ENCODE results near the gene SUMO4.

Gene SUMO4

GRCh38 chr6:149360536-149360935 is 39.5 kb upstream of the SUMO4 start:
- Histone ChIP-seq H3K36me3 (ENCODE audit: control insufficient read depth, insufficient read depth, low read length) (no peaks in the 10 kb centered on the region), H3K27ac (ENCODE audit: low read depth, low read length) (no peak overlapping the region), H2BK5ac (ENCODE audit: low read length) (no peak overlapping the region), H4K5ac (ENCODE audit: low read length) (no peak overlapping the region), H2BK120ac (ENCODE audit: low read depth, low read length) (no peak overlapping the region), H4K8ac (ENCODE audit: low read depth, low read length) (no peak overlapping the region), H3K79me1 (ENCODE audit: low read length) (peaks cover 4% of the 10 kb centered on the region), H3K9ac (ENCODE audit: low read length) (no peak overlapping the region), H3K4me3 (ENCODE audit: low read length) (no peak overlapping the region), H2BK15ac (replicated peaks; ENCODE audit: low read depth) (no peak overlapping the region), H3K4ac (ENCODE audit: low read depth, low read length) (no peak overlapping the region), H3K79me2 (ENCODE audit: control insufficient read depth, insufficient read depth, low read length) (peaks cover 41% of the 10 kb centered on the region), H3K4me1 (ENCODE audit: control insufficient read depth, low read depth, low read length) (no peaks in the 10 kb centered on the region), H3K4me2 (ENCODE audit: low read length) (no peak overlapping the region), H3K56ac (ENCODE audit: low read length) (no peak overlapping the region), H3K23ac (ENCODE audit: low read length) (no peak overlapping the region), H2AK5ac (ENCODE audit: low read length) (no peak overlapping the region), H3K18ac (ENCODE audit: low read length) (no peak overlapping the region), H3K27me3 (ENCODE audit: insufficient read depth, low read length, poor library complexity) (no peaks in the 10 kb centered on the region)
- WGBS (ENCODE audit: extremely low coverage, insufficient coverage, low lambda C conversion rate): no CpG with 5 or more reads among the region's 3 CpGs
- DNase-seq: no peak

DNA sequence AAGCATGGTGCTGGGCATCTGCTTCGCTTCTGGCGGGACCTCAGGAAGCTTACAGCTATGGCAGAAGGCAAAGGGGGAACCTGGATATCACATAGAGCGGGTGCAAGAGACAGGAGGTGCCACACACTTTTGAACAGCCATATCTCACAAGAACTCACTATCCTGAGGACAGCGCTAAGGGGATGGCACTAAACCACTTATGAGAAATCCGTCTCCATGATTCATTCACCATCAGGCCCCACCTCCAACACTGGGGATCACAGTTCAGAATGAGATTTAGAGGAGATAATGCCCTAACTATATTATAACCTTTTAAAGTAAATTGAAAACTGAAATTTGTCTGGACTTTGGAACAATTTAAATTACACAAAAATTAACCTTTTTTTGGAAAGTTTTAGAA is 37.8 kb upstream of the SUMO4 start:
- no peak overlapping the region for H4K8ac ChIP-seq (ENCODE audit: low read depth, low read length)
- H3K4me2 ChIP-seq (ENCODE audit: low read length): no peak overlapping the region
- H3K4me3 ChIP-seq (ENCODE audit: low read length): no peak overlapping the region
- H3K36me3 ChIP-seq (ENCODE audit: control insufficient read depth, insufficient read depth, low read length): no peaks in the 10 kb centered on the region
- H2BK15ac ChIP-seq (replicated peaks; ENCODE audit: low read depth): no peak overlapping the region
- no peak overlapping the region for H3K9ac ChIP-seq (ENCODE audit: low read length)
- H3K4ac ChIP-seq (ENCODE audit: low read depth, low read length): no peak overlapping the region
- H3K27me3 ChIP-seq (ENCODE audit: insufficient read depth, low read length, poor library complexity): no peaks in the 10 kb centered on the region
- no CpG with 5 or more reads among the region's 5 CpGs for WGBS (ENCODE audit: extremely low coverage, insufficient coverage, low lambda C conversion rate)
- H3K4me1 ChIP-seq (ENCODE audit: control insufficient read depth, low read depth, low read length): no peaks in the 10 kb centered on the region
- H3K79me2 ChIP-seq (ENCODE audit: control insufficient read depth, insufficient read depth, low read length): peaks cover 47% of the 10 kb centered on the region
- H2BK5ac ChIP-seq (ENCODE audit: low read length): no peak overlapping the region
- no peak overlapping the region for H3K18ac ChIP-seq (ENCODE audit: low read length)
- H4K5ac ChIP-seq (ENCODE audit: low read length): no peak overlapping the region
- DNase-seq: no peak
- no peak overlapping the region for H3K27ac ChIP-seq (ENCODE audit: low read depth, low read length)
- peaks cover 4% of the 10 kb centered on the region for H3K79me1 ChIP-seq (ENCODE audit: low read length)
- H2BK120ac ChIP-seq (ENCODE audit: low read depth, low read length): no peak overlapping the region
- H3K23ac ChIP-seq (ENCODE audit: low read length): no peak overlapping the region
- no peak overlapping the region for H3K56ac ChIP-seq (ENCODE audit: low read length)
- H2AK5ac ChIP-seq (ENCODE audit: low read length): no peak overlapping the region

DNA sequence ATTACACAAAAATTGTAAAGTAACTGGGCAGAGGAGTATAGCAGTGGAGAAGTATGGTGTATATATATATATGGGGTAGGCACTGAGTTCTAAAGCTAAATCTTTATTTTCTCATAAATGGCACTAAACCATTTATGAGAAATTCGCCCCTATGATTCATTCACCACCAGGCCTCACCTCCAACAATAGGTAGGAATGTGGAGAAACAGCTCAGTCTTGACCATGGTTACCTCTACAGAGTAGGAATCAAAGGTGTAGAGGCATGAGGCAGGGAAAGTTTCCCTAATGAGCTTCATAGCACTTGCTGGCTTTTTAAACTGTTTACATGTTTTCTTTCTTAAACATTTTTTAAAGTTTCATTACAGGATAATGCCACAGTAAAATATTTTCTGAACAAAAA is 36.9 kb upstream of the SUMO4 start:
- no peak overlapping the region for H4K8ac ChIP-seq (ENCODE audit: low read depth, low read length)
- H2AK5ac ChIP-seq (ENCODE audit: low read length): no peak overlapping the region
- peaks cover 7% of the 10 kb centered on the region for H3K79me1 ChIP-seq (ENCODE audit: low read length)
- no peak overlapping the region for H3K4ac ChIP-seq (ENCODE audit: low read depth, low read length)
- H2BK120ac ChIP-seq (ENCODE audit: low read depth, low read length): no peak overlapping the region
- no peak overlapping the region for H2BK5ac ChIP-seq (ENCODE audit: low read length)
- no peak overlapping the region for H3K23ac ChIP-seq (ENCODE audit: low read length)
- no peaks in the 10 kb centered on the region for H3K27me3 ChIP-seq (ENCODE audit: insufficient read depth, low read length, poor library complexity)
- no peaks in the 10 kb centered on the region for H3K4me1 ChIP-seq (ENCODE audit: control insufficient read depth, low read depth, low read length)
- H3K9ac ChIP-seq (ENCODE audit: low read length): no peak overlapping the region
- no peak overlapping the region for H3K27ac ChIP-seq (ENCODE audit: low read depth, low read length)
- H3K4me3 ChIP-seq (ENCODE audit: low read length): no peak overlapping the region
- H4K5ac ChIP-seq (ENCODE audit: low read length): no peak overlapping the region
- H3K18ac ChIP-seq (ENCODE audit: low read length): no peak overlapping the region
- H3K79me2 ChIP-seq (ENCODE audit: control insufficient read depth, insufficient read depth, low read length): peaks cover 54% of the 10 kb centered on the region
- no CpG with 5 or more reads among the region's 1 CpG for WGBS (ENCODE audit: extremely low coverage, insufficient coverage, low lambda C conversion rate)
- H2BK15ac ChIP-seq (replicated peaks; ENCODE audit: low read depth): no peak overlapping the region
- peak; percentile 49 for DNase-seq
- no peaks in the 10 kb centered on the region for H3K36me3 ChIP-seq (ENCODE audit: control insufficient read depth, insufficient read depth, low read length)
- no peak overlapping the region for H3K56ac ChIP-seq (ENCODE audit: low read length)
- H3K4me2 ChIP-seq (ENCODE audit: low read length): no peak overlapping the region

DNA sequence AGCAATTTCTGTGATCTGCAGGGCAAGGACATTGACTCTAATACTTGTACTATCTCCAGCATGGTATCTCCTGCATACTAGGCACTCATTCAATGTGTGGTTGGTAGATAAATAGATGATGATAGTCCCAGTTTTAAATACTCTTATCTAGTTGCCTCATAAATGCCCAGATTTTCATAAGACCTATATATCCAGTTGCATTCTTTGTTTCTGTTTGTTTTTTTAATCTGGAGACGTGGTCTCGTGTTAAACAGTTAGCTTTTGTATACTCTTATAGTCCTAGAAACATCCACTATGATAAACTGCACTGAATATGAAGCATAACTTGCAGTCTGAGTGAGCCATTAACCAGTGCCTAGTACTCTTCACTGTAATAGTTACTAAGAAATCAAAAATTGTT is 35.5 kb upstream of the SUMO4 start:
- Histone ChIP-seq H3K79me2 (ENCODE audit: control insufficient read depth, insufficient read depth, low read length) (peaks cover 52% of the 10 kb centered on the region), H4K5ac (ENCODE audit: low read length) (no peak overlapping the region), H3K4ac (ENCODE audit: low read depth, low read length) (no peak overlapping the region), H4K8ac (ENCODE audit: low read depth, low read length) (no peak overlapping the region), H3K27ac (ENCODE audit: low read depth, low read length) (no peak overlapping the region), H3K23ac (ENCODE audit: low read length) (no peak overlapping the region), H3K36me3 (ENCODE audit: control insufficient read depth, insufficient read depth, low read length) (no peaks in the 10 kb centered on the region), H3K4me2 (ENCODE audit: low read length) (no peak overlapping the region), H3K56ac (ENCODE audit: low read length) (no peak overlapping the region), H3K4me3 (ENCODE audit: low read length) (no peak overlapping the region), H2AK5ac (ENCODE audit: low read length) (no peak overlapping the region), H2BK15ac (replicated peaks; ENCODE audit: low read depth) (no peak overlapping the region), H3K27me3 (ENCODE audit: insufficient read depth, low read length, poor library complexity) (no peaks in the 10 kb centered on the region), H3K4me1 (ENCODE audit: control insufficient read depth, low read depth, low read length) (no peaks in the 10 kb centered on the region), H3K79me1 (ENCODE audit: low read length) (peaks cover 7% of the 10 kb centered on the region), H3K9ac (ENCODE audit: low read length) (no peak overlapping the region), H3K18ac (ENCODE audit: low read length) (no peak overlapping the region), H2BK120ac (ENCODE audit: low read depth, low read length) (no peak overlapping the region), H2BK5ac (ENCODE audit: low read length) (no peak overlapping the region)
- no peak for DNase-seq
- WGBS (ENCODE audit: extremely low coverage, insufficient coverage, low lambda C conversion rate): no CpG with 5 or more reads among the region's 2 CpGs

GRCh38 chr6:149365197-149365596 is 34.9 kb upstream of the SUMO4 start:
- H3K56ac ChIP-seq (ENCODE audit: low read length): no peak overlapping the region
- H2BK15ac ChIP-seq (replicated peaks; ENCODE audit: low read depth): no peak overlapping the region
- H3K9ac ChIP-seq (ENCODE audit: low read length): no peak overlapping the region
- no peaks in the 10 kb centered on the region for H3K4me1 ChIP-seq (ENCODE audit: control insufficient read depth, low read depth, low read length)
- no peak overlapping the region for H4K5ac ChIP-seq (ENCODE audit: low read length)
- no peak overlapping the region for H3K4ac ChIP-seq (ENCODE audit: low read depth, low read length)
- H4K8ac ChIP-seq (ENCODE audit: low read depth, low read length): no peak overlapping the region
- no peak overlapping the region for H3K23ac ChIP-seq (ENCODE audit: low read length)
- DNase-seq: no peak
- no peak overlapping the region for H3K4me2 ChIP-seq (ENCODE audit: low read length)
- H3K4me3 ChIP-seq (ENCODE audit: low read length): no peak overlapping the region
- H3K18ac ChIP-seq (ENCODE audit: low read length): no peak overlapping the region
- peaks cover 51% of the 10 kb centered on the region for H3K79me2 ChIP-seq (ENCODE audit: control insufficient read depth, insufficient read depth, low read length)
- no peak overlapping the region for H2BK120ac ChIP-seq (ENCODE audit: low read depth, low read length)
- no peak overlapping the region for H2BK5ac ChIP-seq (ENCODE audit: low read length)
- H3K79me1 ChIP-seq (ENCODE audit: low read length): peaks cover 6% of the 10 kb centered on the region
- H3K27ac ChIP-seq (ENCODE audit: low read depth, low read length): no peak overlapping the region
- no peak overlapping the region for H2AK5ac ChIP-seq (ENCODE audit: low read length)
- H3K27me3 ChIP-seq (ENCODE audit: insufficient read depth, low read length, poor library complexity): no peaks in the 10 kb centered on the region
- no peaks in the 10 kb centered on the region for H3K36me3 ChIP-seq (ENCODE audit: control insufficient read depth, insufficient read depth, low read length)

DNA sequence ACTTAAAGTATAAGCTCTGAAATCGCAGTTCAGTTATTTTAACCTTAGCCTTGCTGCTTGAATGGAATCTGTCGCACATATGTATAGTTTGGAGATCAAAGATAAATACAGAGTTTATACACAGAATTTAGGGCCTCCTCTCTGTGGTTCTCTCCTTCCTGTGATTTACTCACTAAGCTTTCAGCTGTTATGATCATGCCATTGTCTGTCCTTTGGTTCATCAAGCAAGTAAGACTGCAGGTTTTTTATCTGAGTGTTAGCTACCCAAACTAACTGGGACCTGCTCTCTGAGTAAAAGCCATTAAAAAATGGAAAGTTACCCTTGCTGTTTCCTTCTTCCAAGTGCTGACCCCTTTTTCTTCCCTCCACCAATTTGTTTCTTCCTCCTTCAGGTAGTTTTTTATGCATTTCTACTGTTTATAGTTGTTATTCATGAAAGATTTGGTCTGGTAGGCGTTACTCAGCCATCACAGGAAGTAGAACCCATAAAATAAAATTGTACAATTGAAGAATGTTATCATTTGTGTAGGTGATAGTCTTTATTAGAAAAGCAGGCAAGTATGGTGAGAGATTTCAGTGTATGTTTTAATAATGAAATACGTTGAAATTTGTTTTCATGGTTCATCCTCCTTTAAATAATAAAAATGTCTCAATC is 33.7 kb upstream of the SUMO4 start:
- Histone ChIP-seq H3K27me3 (ENCODE audit: insufficient read depth, low read length, poor library complexity) (no peaks in the 10 kb centered on the region), H2BK120ac (ENCODE audit: low read depth, low read length) (no peak overlapping the region), H3K4me2 (ENCODE audit: low read length) (no peak overlapping the region), H4K5ac (ENCODE audit: low read length) (no peak overlapping the region), H3K4ac (ENCODE audit: low read depth, low read length) (no peak overlapping the region), H3K9ac (ENCODE audit: low read length) (no peak overlapping the region), H3K56ac (ENCODE audit: low read length) (no peak overlapping the region), H3K36me3 (ENCODE audit: control insufficient read depth, insufficient read depth, low read length) (no peaks in the 10 kb centered on the region), H3K23ac (ENCODE audit: low read length) (no peak overlapping the region), H2AK5ac (ENCODE audit: low read length) (no peak overlapping the region), H3K18ac (ENCODE audit: low read length) (no peak overlapping the region), H3K27ac (ENCODE audit: low read depth, low read length) (no peak overlapping the region), H3K4me3 (ENCODE audit: low read length) (no peak overlapping the region), H4K8ac (ENCODE audit: low read depth, low read length) (no peak overlapping the region), H2BK15ac (replicated peaks; ENCODE audit: low read depth) (no peak overlapping the region), H2BK5ac (ENCODE audit: low read length) (no peak overlapping the region), H3K79me1 (ENCODE audit: low read length) (peaks cover 4% of the 10 kb centered on the region), H3K4me1 (ENCODE audit: control insufficient read depth, low read depth, low read length) (no peaks in the 10 kb centered on the region), H3K79me2 (ENCODE audit: control insufficient read depth, insufficient read depth, low read length) (peaks cover 40% of the 10 kb centered on the region)
- WGBS (ENCODE audit: extremely low coverage, insufficient coverage, low lambda C conversion rate): no CpG with 5 or more reads among the region's 4 CpGs
- no peak for DNase-seq

Measured in mesendoderm (in vitro differentiated cells).